Activated CD8-positive, alpha-beta T cell treated with anti-CD3 and anti-CD28 coated beads for 36 hours (primary cell): ENCODE data around the gene MICAL2. TPM values are rescaled to one million over a fixed set of nuclear protein-coding genes. Genes with fewer than 3 reads are reported as not detected.
A peak's percentile ranks its signal among the peaks of the same experiment; 100 is the strongest.

Source experiments
- ATAC-seq: fragments of 200-7000 bp; cut with Tn5 transposase; one replicate; pipeline ENCODE4 v1.10.0; 2021; ENCODE audit warnings: mild to moderate bottlenecking, moderate library complexity
- CTCF ChIA-PET: fragments of 350-600 bp; sonication (Branson Sonifier 250); formaldehyde crosslinking; loops from one replicate; lab custom pipeline; 2021; ENCODE audit warnings: antibody characterized with exemption; lab: Charles Lee
- POLR2A ChIA-PET: fragments of 350-600 bp; sonication (Branson Sonifier 250); formaldehyde crosslinking; loops from one replicate; lab custom pipeline; 2021; ENCODE audit warnings: antibody characterized with exemption; lab: Charles Lee
- DNase-seq: peaks from one replicate; pipeline ENCODE4 v3.0.0-alpha.2; 2020
- H3K27ac Mint-ChIP-seq: one replicate; pipeline ENCODE4 v1.8.0; 2021; ENCODE audit warnings: mild to moderate bottlenecking, mixed read lengths
- H3K27me3 Mint-ChIP-seq: one replicate; pipeline ENCODE4 v1.8.0; 2021; ENCODE audit warnings: mixed read lengths
- H3K36me3 Mint-ChIP-seq: one replicate; pipeline ENCODE4 v1.8.0; 2021; ENCODE audit warnings: low read depth, mixed read lengths
- H3K4me1 Mint-ChIP-seq: one replicate; pipeline ENCODE4 v1.8.0; 2021; ENCODE audit warnings: low read depth, mixed read lengths
- H3K4me3 Mint-ChIP-seq: one replicate; pipeline ENCODE4 v1.8.0; 2021; ENCODE audit warnings: mild to moderate bottlenecking, moderate library complexity, mixed read lengths
- H3K9me3 Mint-ChIP-seq: one replicate; pipeline ENCODE4 v1.8.0; 2021; ENCODE audit warnings: mixed read lengths
- CTCF ChIP-seq: fragments of 200-600 bp; IDR thresholded peaks from one replicate; pipeline ENCODE4 v1.8.0; 2022; ENCODE audit warnings: antibody characterized with exemption, mild to moderate bottlenecking
- intact Hi-C: fragments of 100-400 bp; cut with micrococcal nuclease; formaldehyde crosslinking; loops from one replicate; pipeline ENCODE4 v1.10.0; 2022
- total RNA-seq, 2 experiments: library from RNA; stranded (reverse); gene quantifications; one replicate each; pipeline ENCODE4 v1.2.3, GENCODE V29; 2021

The MICAL2 gene
- total RNA-seq, 2 experiments from 2014 or later, result 99.8 to 105 TPM

GRCh38 chr11:12241971-12242672 is 131.7 kb downstream of the MICAL2 start:
- intact Hi-C loops, result no loop called here
- Mint-ChIP-seq H3K36me3 (peaks cover 26% of the 10 kb centered on the region), H3K9me3 (no peaks in the 10 kb centered on the region), H3K4me1 (peaks cover 22% of the 10 kb centered on the region), H3K4me3 (peak overlapping the region; percentile 30), H3K27me3 (no peaks in the 10 kb centered on the region), H3K27ac (peak overlapping the region; percentile 74)
- DNase-seq (peak; percentile 55), ATAC-seq (peak; percentile 74)
- no peak for TF ChIP-seq CTCF
- ChIA-PET CTCF (interaction anchor here (0.9 to 1.8 kb wide), 6 partner anchors 21 to 190 kb away, joined by 3 to 6 read pairs (median 4); no protein-coding TSS in a partner anchor), POLR2A (interaction anchor here (0.9 to 2.0 kb wide), 5 partner anchors 18 to 46 kb away, joined by 3 to 7 read pairs (median 3); no protein-coding TSS in a partner anchor)

- H3K4me1 Mint-ChIP-seq, result peaks cover 22% of the 10 kb centered on the region
These were observed 132.6 kb downstream of the MICAL2 start for GRCh38 chr11:12242966-12243365.

GRCh38 chr11:12243486-12243885 is 133.1 kb downstream of the MICAL2 start:
- H3K36me3 Mint-ChIP-seq, result peaks cover 26% of the 10 kb centered on the region
- ATAC-seq, result no peak
- H3K9me3 Mint-ChIP-seq, result no peaks in the 10 kb centered on the region
- H3K27me3 Mint-ChIP-seq, result no peaks in the 10 kb centered on the region
- no peak for DNase-seq
- intact Hi-C loops, result no loop called here
- no peak for TF ChIP-seq CTCF
- H3K4me1 Mint-ChIP-seq, result peaks cover 22% of the 10 kb centered on the region
- POLR2A ChIA-PET, result interaction anchor here (1.3 to 2.0 kb wide), 2 partner anchors 19 to 27 kb away, joined by 3 to 7 read pairs; no protein-coding TSS in a partner anchor
- H3K27ac Mint-ChIP-seq, result peak overlapping the region; percentile 31
- H3K4me3 Mint-ChIP-seq, result no peak overlapping the region
- CTCF ChIA-PET, result interaction anchor here (1.1 to 1.8 kb wide), 3 partner anchors 192 to 199 kb away, joined by 3 to 6 read pairs (median 4); no protein-coding TSS in a partner anchor

More at GRCh38 chr11:12242966-12243365, 132.6 kb downstream of the MICAL2 start:
- Mint-ChIP-seq H3K27ac (peak overlapping the region; percentile 74), H3K27me3 (no peaks in the 10 kb centered on the region), H3K4me3 (no peak overlapping the region), H3K36me3 (peaks cover 26% of the 10 kb centered on the region), H3K9me3 (no peaks in the 10 kb centered on the region)
- POLR2A ChIA-PET, result interaction anchor here (1.3 to 2.0 kb wide), 3 partner anchors 18 to 47 kb away, joined by 3 to 7 read pairs (median 4); no protein-coding TSS in a partner anchor
- ATAC-seq (no peak), DNase-seq (no peak)
- intact Hi-C loops, result no loop called here
- CTCF ChIA-PET, result interaction anchor here (0.9 to 1.8 kb wide), 7 partner anchors 20 to 199 kb away, joined by 3 to 6 read pairs (median 4); no protein-coding TSS in a partner anchor
- no peak for TF ChIP-seq CTCF

- Mint-ChIP-seq H3K27me3 (no peaks in the 10 kb centered on the region), H3K4me3 (no peak overlapping the region), H3K36me3 (peaks cover 26% of the 10 kb centered on the region), H3K4me1 (peaks cover 22% of the 10 kb centered on the region), H3K9me3 (no peaks in the 10 kb centered on the region), H3K27ac (no peak overlapping the region)
- POLR2A ChIA-PET, result interaction anchor here (2.0 kb wide), 1 partner anchor 19 kb away, joined by 7 read pairs; no protein-coding TSS in a partner anchor
- DNase-seq (no peak), ATAC-seq (no peak)
- intact Hi-C loops, result no loop called here
- CTCF ChIA-PET, result interaction anchor here (1.0 to 1.8 kb wide), 5 partner anchors 7 to 200 kb away, joined by 3 to 7 read pairs (median 5); no protein-coding TSS in a partner anchor
- TF ChIP-seq CTCF, result no peak
These were observed 133.6 kb downstream of the MICAL2 start for GRCh38 chr11:12243911-12244550.
